GM21367 (cell line): Measurements from ENCODE around the gene LIMA1.
"Not testable (repeated sequence)": the region's sequence is repeated elsewhere in the genome, so short reads cannot be mapped to it uniquely, and the experiment has no call there.

Source experiments
- ATAC-seq: cut with Tn5 transposase; IDR thresholded peaks from one replicate; pipeline ENCODE4 v1.9.1; 2021; ENCODE audit not compliant: unreplicated experiment

Gene LIMA1

GRCh38 chr12:50248411-50248810 is 34.9 kb downstream of the LIMA1 start:
- no peak for ATAC-seq

GRCh38 chr12:50247665-50248064 is 35.7 kb downstream of the LIMA1 start:
- not testable (repeated sequence) for ATAC-seq

GRCh38 chr12:50246873-50247612 is 36.3 kb downstream of the LIMA1 start:
- no peak for ATAC-seq

DNA sequence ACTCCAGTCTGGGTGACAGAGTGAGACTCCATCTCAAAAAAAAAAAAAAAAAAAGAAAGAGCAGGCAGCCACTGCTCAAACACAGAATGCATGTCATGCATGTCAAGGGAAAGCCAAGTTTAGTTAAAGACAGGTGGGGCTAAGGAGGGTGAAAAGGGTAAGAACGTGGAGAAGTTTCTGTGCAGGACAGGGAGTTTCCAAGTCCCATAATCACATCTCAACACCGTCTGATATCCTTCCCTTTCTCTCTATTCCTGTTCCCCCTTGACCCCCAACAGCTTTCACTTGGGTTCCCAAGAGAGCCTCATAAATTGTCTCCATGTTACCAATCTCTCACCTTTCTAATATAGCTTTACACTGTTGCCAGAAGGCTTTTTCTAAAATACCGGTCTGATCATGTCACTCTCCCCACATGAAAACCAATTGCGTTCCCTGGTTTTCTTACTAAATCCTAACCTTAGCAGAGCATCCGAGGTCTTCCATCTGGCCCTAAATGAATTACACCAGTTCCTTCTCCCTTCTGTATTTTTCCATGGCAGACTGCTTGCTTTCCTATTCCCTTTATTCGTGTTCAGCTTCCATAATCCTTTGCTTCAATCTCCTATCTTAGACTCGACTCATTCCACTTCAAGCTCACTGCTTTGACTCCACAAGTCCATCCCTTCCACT is 37.0 kb downstream of the LIMA1 start:
- no peak for ATAC-seq

GRCh38 chr12:50243507-50243906 is 39.8 kb downstream of the LIMA1 start:
- no peak for ATAC-seq

DNA sequence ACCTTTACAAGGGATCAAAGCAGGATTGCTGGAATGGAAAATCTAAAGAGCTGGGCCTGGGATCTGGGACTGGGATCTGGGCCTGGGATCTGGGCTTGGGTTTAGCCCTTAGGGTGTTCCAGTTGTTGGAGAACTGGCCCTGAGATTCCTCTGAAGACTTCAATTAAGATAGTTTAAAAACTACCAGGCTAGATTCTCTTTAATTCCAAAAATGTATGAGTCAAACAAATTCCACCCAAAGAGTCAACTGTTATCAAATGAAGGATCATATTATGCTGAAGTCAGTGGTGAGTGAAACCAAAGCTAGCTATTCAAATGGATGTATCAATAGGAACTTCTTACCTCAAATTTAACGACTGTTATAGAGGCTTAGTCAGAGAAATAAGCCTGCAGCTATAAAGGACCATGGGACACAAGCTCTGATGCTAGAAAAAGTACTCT is 40.5 kb downstream of the LIMA1 start:
- ATAC-seq = no peak

- no peak for ATAC-seq
Observed at GRCh38 chr12:50241178-50241577, 42.1 kb downstream of the LIMA1 start.

GRCh38 chr12:50240792-50241114 is 42.6 kb downstream of the LIMA1 start:
- no peak for ATAC-seq

DNA sequence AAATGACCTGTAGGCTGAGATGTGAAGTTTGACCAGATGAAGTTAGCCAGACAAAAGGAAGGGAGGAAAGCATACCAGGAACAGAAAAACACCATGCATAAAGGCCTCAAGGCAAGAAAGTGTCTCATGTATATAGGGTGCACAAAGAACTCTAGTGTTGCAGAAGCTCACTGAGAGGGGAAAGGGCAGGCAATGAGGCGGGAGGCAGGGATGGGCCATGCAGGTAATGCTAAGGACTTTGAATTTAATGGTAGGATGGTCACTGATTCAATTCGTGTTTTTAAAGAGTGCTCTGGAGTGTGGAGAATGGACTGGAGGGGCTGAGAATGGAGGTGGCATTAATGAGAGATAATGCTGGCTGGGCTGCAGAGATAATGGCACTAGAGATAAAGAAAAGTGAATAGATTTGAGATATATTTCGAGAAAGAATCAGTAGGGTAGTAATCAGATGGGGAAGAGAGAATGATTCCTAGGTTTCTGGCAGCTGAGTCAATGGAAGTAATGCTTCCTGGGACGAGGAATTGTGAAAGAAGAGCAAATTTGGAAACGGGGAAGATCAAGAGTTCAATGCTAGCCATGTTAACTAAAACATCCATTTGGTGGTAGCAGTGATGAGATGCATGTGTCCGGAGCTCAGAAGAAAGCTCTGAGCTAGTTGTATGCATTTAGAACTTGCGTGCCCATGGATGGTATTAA is 43.1 kb downstream of the LIMA1 start:
- no peak for ATAC-seq

DNA sequence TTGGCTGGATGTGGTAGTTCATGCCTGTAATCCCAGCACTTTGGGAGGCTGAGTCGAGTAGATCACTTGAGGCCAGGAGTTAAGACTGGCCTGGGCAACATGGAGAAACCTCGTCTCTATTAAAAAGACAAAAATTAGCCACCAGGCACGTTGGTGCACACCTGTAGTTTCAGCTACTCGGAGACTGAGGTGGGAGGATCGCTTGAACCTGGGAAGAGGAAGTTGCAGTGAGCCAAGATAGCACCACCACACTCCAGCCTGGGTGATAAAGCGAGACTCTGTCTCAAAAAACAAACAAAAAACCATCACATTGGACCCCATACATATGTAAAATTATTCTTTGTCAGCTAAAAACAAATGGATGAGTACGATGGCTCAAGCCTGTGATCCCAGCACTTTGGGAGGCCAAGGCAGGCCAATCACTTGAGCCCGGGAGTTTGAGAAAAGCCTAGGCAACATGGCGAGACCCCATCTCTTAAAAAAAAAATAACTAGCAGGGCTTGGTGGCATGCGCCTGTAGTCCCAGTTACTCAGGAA is 43.9 kb downstream of the LIMA1 start:
- ATAC-seq = no peak

DNA sequence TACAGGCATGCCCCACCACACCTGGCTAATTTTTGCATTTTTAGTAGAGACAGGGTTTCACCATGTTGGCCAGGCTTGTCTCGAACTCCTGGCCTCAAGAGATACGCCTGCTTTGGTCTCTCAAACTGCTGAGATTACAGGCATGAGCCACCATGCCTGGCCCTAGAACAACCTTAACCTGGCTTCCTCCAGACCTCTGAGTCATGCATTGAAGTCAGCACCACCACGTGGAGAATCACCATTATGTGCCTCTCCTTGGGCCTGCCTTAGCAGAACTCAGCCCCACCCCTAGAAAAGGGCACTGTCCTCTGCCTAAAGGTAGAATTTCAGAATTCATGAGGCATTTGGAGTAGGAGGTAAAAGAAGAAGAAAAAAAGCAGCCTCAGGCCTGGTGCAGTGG is 49.0 kb downstream of the LIMA1 start:
- ATAC-seq = no peak

DNA sequence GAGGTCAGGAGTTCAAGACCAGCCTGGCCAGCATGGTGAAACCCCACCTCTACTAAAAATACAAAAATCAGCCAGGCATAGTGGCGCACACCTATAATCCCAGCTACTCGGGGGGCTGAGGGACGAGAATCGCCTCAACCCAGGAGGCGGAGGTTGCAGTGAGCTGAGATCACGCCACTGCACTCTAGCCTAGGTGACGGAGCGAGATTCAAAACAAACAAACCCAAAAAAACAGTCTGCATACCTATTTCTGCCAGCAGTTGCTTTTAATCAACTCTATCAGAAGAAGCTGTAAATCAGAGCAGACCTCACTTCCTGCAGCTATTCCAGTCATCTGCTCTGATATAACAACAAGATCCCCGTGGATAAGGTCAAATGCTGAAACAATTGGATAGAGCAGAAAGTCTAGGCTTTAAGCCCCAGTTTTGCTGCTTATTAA is 50.5 kb downstream of the LIMA1 start:
- ATAC-seq = no peak

- no peak for ATAC-seq
Observed at GRCh38 chr12:50232206-50232605, 51.1 kb downstream of the LIMA1 start.

GRCh38 chr12:50231346-50231745 is 52.0 kb downstream of the LIMA1 start:
- ATAC-seq = no peak

- no peak for ATAC-seq
Observed at GRCh38 chr12:50230217-50230616, 53.1 kb downstream of the LIMA1 start.

GRCh38 chr12:50224026-50224692 is 59.2 kb downstream of the LIMA1 start:
- ATAC-seq = no peak

GRCh38 chr12:50222275-50222783 is 61.0 kb downstream of the LIMA1 start:
- no peak for ATAC-seq

DNA sequence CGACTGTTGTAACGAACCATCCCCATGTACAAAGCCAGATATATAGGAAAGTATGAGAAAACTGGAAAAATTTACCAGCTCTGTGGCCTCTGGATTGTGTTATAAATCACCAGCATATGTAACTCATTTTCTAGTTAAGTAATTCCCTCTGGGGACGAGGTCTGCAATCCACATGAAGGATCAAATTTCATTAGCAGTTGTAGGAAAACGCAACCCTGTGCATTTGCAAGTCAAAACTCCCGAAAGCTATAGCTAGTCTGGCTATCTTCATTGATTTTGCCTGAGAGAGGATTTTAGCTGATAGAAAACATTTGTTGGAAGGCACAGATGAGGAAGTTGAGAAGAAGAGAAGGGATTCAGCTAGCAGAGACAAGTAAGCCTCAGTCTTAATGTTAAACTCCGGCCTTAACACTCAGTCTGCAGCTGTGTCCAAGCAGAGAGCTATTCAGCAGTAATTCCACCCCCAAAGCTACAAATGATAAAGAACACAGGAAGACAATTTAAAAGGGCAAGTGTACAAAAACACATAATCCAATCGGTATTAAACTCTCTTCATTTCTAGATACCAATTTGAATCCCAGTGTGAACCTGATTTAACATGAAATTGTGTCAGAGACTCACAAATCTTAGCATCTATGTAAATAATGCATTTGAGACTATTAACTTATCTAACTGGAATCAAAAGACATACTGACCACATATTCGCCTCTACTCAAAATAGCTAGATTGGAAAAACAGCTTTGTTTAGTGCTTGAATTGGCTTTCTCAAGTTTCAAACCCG is 61.9 kb downstream of the LIMA1 start:
- no peak for ATAC-seq

DNA sequence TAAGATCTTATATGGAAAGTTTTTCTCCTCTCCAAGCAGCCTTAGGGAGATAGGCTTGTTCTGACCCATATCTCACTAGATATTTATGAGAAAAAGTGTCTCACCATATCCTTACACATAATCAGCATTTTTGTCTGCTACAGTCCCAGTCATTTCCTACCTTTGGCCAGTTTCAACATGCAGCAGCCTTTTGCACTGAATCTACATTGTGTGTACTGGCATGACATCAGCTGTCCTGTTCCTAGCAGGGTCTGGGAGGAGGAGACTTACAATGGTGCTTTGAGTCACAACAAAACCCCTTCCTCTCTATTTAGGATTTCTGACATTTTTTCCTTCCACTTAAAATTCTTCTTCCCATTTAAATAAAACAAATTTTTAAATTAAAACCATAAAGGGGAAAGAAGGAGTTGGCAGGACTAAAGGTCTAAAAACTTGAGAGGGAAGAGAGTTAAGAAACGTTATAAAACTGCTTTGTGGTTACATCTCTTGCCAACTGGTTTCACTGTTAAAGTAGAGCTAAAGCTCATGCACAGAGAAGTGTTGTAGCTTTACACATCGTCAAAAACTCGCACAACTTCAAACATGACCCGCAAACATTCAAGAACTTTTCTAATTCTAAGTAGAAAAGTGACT is 62.8 kb downstream of the LIMA1 start:
- no peak for ATAC-seq

- ATAC-seq = no peak
Observed at GRCh38 chr12:50219544-50219943, 63.8 kb downstream of the LIMA1 start.
